Activated CD4-positive, alpha-beta T cell treated with anti-CD3 and anti-CD28 coated beads for 24 hours (primary cell): ENCODE measurements around the gene SCN9A.
"Not testable (repeated sequence)": the region's sequence is repeated elsewhere in the genome, so short reads cannot be mapped to it uniquely, and the experiment has no call there.

ENCODE experiments used
- DNase-seq, 2 donors: peaks; one replicate each; pipeline ENCODE4 v3.0.0-alpha.2; 2020; ENCODE audit warnings: low read depth in 2 of 2

The SCN9A gene

GRCh38 chr2:166242309-166242708 is 133.4 kb downstream of the SCN9A start:
- DNase-seq, result no peak

GRCh38 chr2:166240387-166241313 is 135.1 kb downstream of the SCN9A start:
- DNase-seq, result no peak

DNA sequence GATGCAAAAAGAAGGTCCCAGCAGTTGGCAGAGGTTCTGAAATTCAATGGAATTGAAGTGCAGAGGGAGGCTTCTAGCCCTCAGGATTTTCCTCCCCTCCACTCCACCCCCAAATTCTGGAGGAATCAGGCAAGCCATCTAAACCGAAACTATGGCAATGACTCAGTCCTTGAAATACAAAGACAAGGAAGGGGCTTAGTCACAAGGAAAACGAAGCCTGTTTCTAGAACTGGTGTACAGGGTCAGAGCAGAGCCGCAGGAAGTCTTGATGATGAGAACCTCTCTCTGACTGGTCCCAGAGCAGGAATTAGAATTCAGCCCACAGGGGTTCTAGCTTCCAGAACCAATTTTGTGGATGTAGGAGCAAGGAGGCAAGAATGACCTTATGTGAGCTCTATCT is 136.2 kb downstream of the SCN9A start:
- no peak for DNase-seq

- no peak for DNase-seq
These were observed 137.6 kb downstream of the SCN9A start for GRCh38 chr2:166238176-166238575.

GRCh38 chr2:166234112-166234846 is 141.5 kb downstream of the SCN9A start:
- no peak for DNase-seq

- no peak for DNase-seq
These were observed 142.5 kb downstream of the SCN9A start for GRCh38 chr2:166233244-166233643.

GRCh38 chr2:166230724-166231070 is 145.0 kb downstream of the SCN9A start:
- no peak for DNase-seq

- no peak for DNase-seq
These were observed 145.6 kb downstream of the SCN9A start for GRCh38 chr2:166230024-166230723.

DNA sequence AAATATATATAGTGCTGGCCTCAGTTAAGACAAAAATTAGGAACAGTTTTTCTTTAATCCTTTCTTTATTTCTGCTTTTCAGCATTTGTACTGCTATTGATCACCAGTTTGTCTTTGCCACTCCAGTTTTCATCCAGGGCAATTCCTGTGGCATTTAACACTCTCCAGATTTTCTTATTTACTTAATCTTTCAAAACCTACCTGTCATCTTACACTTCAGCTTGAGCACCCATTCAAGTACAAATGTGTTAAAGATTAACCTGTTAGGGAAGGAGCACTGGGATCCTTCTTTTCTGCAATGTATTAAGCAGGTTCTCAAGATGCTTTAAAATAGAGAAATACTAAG is 146.1 kb downstream of the SCN9A start:
- no peak for DNase-seq

- DNase-seq, result no peak
These were observed 151.5 kb downstream of the SCN9A start for GRCh38 chr2:166224197-166224596.

DNA sequence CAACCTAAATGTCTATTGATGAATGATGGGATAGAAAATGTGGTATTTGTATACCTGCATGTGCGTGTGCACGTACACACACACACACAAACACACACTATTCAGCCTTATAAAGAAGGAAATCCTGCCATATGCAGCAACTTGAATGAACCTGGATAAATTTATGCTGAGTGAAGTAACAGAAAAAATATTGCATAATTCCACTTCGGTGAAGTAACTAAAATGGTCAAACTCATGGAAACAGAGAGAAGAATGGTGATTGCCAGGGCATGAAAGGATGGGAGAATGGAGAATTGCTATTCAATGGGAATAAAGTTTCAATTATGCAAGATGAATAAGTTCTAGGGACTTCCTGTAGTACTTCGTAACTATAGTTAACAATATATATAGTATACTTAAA is 152.4 kb downstream of the SCN9A start:
- DNase-seq, result no peak

DNA sequence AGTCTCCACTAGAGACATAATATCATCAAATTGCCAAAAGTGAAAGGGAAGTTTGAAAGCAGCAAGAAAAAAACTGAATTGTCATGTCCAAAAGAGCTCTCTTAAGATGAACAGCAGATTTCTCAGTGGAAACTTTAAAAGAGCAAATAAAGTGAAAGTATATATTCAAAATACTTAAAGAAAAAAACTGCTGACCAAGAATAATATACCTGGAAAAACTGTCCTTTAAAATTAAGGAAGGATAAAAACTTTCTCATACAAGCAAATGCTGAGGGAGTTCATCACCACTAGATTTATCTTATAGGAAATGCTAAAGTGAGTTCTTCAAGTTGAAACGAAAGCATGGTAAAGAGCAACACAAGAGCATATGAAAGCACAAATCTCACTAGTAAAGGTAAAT is 164.7 kb downstream of the SCN9A start:
- DNase-seq, result no peak

DNA sequence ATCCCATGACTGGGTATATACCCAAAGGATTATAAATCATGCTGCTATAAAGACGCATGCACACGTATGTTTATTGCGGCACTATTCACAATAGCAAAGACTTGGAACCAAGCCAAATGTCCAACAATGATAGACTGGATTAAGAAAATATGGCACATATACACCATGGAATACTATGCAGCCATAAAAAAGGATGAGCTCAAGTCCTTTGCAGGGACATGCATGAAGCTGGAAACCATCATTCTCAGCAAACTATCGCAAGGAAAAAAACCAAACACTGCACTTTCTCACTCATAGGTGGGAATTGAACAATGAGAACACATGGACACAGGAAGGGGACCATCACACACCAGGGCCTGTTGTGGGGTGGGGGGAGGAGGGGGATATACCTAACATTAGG is 165.8 kb downstream of the SCN9A start:
- DNase-seq, result not testable (repeated sequence)

- DNase-seq, result not testable (repeated sequence)
These were observed 166.4 kb downstream of the SCN9A start for GRCh38 chr2:166209367-166209766.

- DNase-seq, result not testable (repeated sequence)
These were observed 169.6 kb downstream of the SCN9A start for GRCh38 chr2:166206153-166206552.

DNA sequence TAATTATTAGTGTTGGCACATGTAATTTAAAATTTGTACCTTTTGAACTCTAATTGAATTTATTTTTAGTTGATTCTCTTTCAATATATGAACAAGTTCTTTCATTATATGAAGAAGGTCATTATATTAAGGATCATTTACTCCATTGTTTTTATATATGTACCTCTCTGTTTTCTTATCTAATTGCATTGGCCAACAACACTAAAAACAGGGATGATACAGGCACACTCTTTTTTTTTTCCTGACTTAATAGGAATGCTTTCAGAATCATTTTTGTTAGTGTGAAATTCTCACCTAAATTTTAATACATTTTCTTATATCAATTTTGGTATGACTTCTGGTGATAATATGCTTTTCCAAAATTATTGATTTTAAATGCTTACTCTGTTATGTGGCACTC is 173.0 kb downstream of the SCN9A start:
- DNase-seq, result no peak

- no peak for DNase-seq
These were observed 178.3 kb downstream of the SCN9A start for GRCh38 chr2:166197446-166197845.

- DNase-seq, result no peak
These were observed 182.3 kb downstream of the SCN9A start for GRCh38 chr2:166193407-166193806.

GRCh38 chr2:166188084-166188483 is 187.7 kb downstream of the SCN9A start:
- no peak for DNase-seq

GRCh38 chr2:166184789-166185188 is 191.0 kb downstream of the SCN9A start:
- DNase-seq, result no peak

DNA sequence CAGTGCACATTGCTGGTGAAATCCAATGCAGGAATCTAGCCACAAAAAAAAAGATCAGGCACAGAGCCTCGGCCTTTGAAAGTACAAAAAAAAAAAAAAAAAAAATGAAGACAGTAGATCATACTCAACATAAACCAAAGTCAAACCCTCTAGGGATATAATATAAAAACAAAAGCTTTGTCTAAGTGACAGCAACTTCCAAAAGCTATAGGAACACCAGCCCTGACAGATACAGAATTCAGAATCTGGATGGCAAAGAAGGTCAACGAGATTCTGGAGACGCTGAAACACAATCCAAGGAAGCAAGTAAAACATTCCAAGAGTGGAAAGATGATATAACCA is 194.0 kb downstream of the SCN9A start:
- no peak for DNase-seq

GRCh38 chr2:166180951-166181812 is 194.6 kb downstream of the SCN9A start:
- peak in 1 of 2 donors; percentile 15 for DNase-seq
